Activated naive CD8-positive, alpha-beta T cell (primary cell): Measurements from ENCODE around the gene HCFC1R1.

ENCODE experiments used
- H3K27ac Mint-ChIP-seq: one replicate; pipeline ENCODE4 v1.8.0; 2021; ENCODE audit warnings: mixed read lengths
- H3K27me3 Mint-ChIP-seq: one replicate; pipeline ENCODE4 v1.8.0; 2021; ENCODE audit warnings: mixed read lengths
- H3K36me3 Mint-ChIP-seq: one replicate; pipeline ENCODE4 v1.8.0; 2021; ENCODE audit warnings: mixed read lengths
- H3K4me1 Mint-ChIP-seq: one replicate; pipeline ENCODE4 v1.8.0; 2021; ENCODE audit warnings: low read depth, mixed read lengths
- H3K4me3 Mint-ChIP-seq: one replicate; pipeline ENCODE4 v1.8.0; 2021; ENCODE audit warnings: mild to moderate bottlenecking, mixed read lengths
- H3K9me3 Mint-ChIP-seq: one replicate; pipeline ENCODE4 v1.8.0; 2021; ENCODE audit warnings: low read depth, mixed read lengths

HCFC1R1 gene

GRCh38 chr16:3030222-3031212 lies 6.8 kb upstream of the HCFC1R1 start:
- Mint-ChIP-seq H3K9me3 (no peaks in the 10 kb centered on the region), H3K4me1 (peaks cover 17% of the 10 kb centered on the region), H3K4me3 (peak overlapping the region; percentile 70), H3K36me3 (no peaks in the 10 kb centered on the region), H3K27ac (no peak overlapping the region), H3K27me3 (peaks cover 26% of the 10 kb centered on the region)

- H3K4me3 Mint-ChIP-seq, result peak overlapping the region; percentile 70
- peaks cover 17% of the 10 kb centered on the region for H3K4me1 Mint-ChIP-seq
- H3K36me3 Mint-ChIP-seq, result no peaks in the 10 kb centered on the region
- no peaks in the 10 kb centered on the region for H3K9me3 Mint-ChIP-seq
- no peak overlapping the region for H3K27ac Mint-ChIP-seq
- H3K27me3 Mint-ChIP-seq, result peaks cover 24% of the 10 kb centered on the region
Measured at GRCh38 chr16:3029491-3030221, 5.9 kb upstream of the HCFC1R1 start.

DNA sequence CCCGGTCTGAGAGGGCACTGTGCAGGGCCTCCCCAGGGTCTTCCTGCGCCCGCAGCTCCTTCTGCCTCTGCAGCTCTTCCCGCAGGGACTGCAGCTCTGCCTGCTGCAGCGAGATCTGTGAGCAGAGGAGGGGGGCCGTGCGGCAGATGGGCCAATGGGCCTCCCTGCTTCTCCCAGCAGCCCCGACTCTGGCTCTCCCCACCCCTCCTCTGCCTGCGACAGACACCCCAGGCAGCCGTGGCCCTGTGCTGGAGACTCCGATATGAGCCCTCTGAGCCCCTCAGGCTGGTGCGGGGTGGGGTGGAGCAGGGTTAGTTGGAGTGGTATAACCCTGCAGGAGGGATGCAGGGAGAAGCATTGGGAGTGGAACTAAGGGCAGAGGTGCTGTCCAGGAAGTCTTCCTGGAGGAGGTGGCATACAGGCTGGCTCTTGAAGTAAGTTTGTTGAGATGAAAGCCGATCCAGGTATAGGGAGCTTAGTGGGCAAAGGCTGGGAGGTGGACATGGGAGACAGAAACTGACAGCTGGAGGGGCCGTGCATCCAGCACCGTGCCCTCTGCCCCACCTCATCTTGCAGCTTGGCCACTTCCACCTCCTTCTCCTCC lies 5.1 kb upstream of the HCFC1R1 start:
- no peaks in the 10 kb centered on the region for H3K36me3 Mint-ChIP-seq

GRCh38 chr16:3027983-3028715 lies 4.4 kb upstream of the HCFC1R1 start:
- H3K27ac Mint-ChIP-seq, result no peak overlapping the region
- H3K9me3 Mint-ChIP-seq, result no peaks in the 10 kb centered on the region
- no peaks in the 10 kb centered on the region for H3K36me3 Mint-ChIP-seq
- peaks cover 14% of the 10 kb centered on the region for H3K27me3 Mint-ChIP-seq
- no peak overlapping the region for H3K4me3 Mint-ChIP-seq
- peaks cover 24% of the 10 kb centered on the region for H3K4me1 Mint-ChIP-seq

More for the DNA sequence above, 5.1 kb upstream of the HCFC1R1 start:
- Mint-ChIP-seq H3K4me1 (peaks cover 23% of the 10 kb centered on the region), H3K27ac (no peak overlapping the region), H3K27me3 (peaks cover 21% of the 10 kb centered on the region), H3K9me3 (no peaks in the 10 kb centered on the region), H3K4me3 (peak overlapping the region; percentile 53)

- H3K27ac Mint-ChIP-seq, result no peak overlapping the region
- H3K27me3 Mint-ChIP-seq, result peaks cover 9% of the 10 kb centered on the region
- peaks cover 31% of the 10 kb centered on the region for H3K4me1 Mint-ChIP-seq
- H3K9me3 Mint-ChIP-seq, result no peaks in the 10 kb centered on the region
- no peaks in the 10 kb centered on the region for H3K36me3 Mint-ChIP-seq
- no peak overlapping the region for H3K4me3 Mint-ChIP-seq
Measured at GRCh38 chr16:3027489-3027795, 3.7 kb upstream of the HCFC1R1 start.

DNA sequence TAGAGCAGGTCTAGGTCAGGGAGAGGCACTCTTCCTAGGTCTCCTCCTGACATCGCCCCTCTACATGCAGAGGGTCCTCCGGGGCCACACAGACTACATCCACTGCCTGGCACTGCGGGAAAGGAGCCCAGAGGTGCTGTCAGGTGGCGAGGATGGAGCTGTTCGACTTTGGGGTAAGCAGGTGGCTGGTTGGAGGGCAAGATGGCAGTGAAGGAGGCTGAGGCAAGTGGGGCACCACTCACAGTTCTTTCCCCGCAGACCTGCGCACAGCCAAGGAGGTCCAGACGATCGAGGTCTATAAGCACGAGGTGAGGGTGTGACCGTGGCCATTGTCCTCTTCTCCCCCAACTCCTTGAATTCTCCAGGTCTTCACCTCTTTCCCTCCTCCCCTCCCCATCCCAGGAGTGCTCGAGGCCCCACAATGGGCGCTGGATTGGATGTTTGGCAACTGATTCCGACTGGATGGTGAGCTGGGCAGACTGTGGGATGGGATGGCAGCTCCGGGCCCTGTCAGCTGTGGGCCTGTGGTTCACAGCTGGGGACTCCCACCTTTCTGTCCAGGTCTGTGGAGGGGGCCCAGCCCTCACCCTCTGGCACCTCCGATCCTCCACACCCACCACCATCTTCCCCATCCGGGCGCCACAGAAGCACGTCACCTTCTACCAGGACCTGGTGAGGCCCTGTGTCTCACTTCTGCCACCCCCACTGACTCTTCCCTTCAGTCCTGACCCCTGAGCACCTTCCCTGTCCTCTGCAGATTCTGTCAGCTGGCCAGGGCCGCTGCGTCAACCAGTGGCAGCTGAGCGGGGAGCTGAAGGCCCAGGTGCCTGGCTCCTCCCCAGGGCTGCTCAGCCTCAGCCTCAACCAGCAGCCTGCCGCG lies 3.1 kb upstream of the HCFC1R1 start:
- no peaks in the 10 kb centered on the region for H3K9me3 Mint-ChIP-seq
- peaks cover 6% of the 10 kb centered on the region for H3K27me3 Mint-ChIP-seq
- H3K27ac Mint-ChIP-seq, result no peak overlapping the region
- H3K4me3 Mint-ChIP-seq, result no peak overlapping the region
- H3K36me3 Mint-ChIP-seq, result no peaks in the 10 kb centered on the region
- peaks cover 37% of the 10 kb centered on the region for H3K4me1 Mint-ChIP-seq

DNA sequence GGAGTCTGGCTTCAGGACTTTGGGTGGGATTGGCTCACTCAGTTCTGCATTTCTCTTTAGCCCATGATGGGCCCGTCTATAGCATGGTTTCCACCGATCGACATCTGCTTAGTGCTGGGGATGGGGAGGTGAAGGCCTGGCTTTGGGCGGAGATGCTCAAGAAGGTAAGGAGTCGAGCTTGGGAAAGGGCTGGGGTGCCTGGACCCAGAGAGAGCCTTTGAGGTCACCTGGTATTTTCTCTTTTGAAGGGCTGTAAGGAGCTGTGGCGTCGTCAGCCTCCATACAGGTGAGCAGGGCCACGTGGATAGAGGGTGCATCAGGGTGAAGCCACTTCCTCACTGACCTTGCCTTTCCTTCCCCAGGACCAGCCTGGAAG lies 2.2 kb upstream of the HCFC1R1 start:
- Mint-ChIP-seq H3K36me3 (no peaks in the 10 kb centered on the region), H3K4me3 (no peak overlapping the region), H3K27ac (no peak overlapping the region), H3K4me1 (peaks cover 45% of the 10 kb centered on the region), H3K9me3 (no peaks in the 10 kb centered on the region), H3K27me3 (peaks cover 6% of the 10 kb centered on the region)

- Mint-ChIP-seq H3K36me3 (no peaks in the 10 kb centered on the region), H3K27me3 (peaks cover 6% of the 10 kb centered on the region), H3K4me1 (peaks cover 48% of the 10 kb centered on the region), H3K27ac (no peak overlapping the region), H3K4me3 (peak overlapping the region; percentile 5), H3K9me3 (no peaks in the 10 kb centered on the region)
Measured at GRCh38 chr16:3025032-3026002, 1.6 kb upstream of the HCFC1R1 start.

GRCh38 chr16:3023415-3023668 lies 400 bp downstream of the HCFC1R1 start:
- Mint-ChIP-seq H3K36me3 (no peaks in the 10 kb centered on the region), H3K4me1 (peaks cover 43% of the 10 kb centered on the region), H3K27me3 (no peaks in the 10 kb centered on the region), H3K9me3 (no peaks in the 10 kb centered on the region), H3K4me3 (peak overlapping the region; percentile 87), H3K27ac (peak overlapping the region; percentile 96)

GRCh38 chr16:3022684-3023414 lies 893 bp downstream of the HCFC1R1 start:
- Mint-ChIP-seq H3K36me3 (no peaks in the 10 kb centered on the region), H3K4me1 (peaks cover 45% of the 10 kb centered on the region), H3K27me3 (no peaks in the 10 kb centered on the region)

DNA sequence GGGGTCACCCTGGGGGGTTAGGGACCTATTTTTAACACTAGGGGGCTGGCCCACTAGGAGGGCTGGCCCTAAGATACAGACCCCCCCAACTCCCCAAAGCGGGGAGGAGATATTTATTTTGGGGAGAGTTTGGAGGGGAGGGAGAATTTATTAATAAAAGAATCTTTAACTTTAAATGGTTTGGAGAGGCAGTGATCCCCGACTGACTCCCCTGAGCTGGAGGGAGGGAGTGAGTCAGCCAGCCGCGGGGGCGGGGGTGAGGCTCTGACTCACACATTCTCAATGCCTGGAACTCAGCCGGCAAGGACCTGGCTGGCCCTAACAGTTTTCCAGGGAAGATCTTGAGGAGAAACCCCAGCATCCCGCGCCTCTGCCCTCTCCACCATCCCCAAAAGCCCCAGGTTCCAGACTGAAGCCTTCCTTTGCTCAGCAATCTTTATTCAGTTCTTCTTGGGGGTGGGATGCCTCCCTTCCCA lies 1.5 kb downstream of the HCFC1R1 start:
- Mint-ChIP-seq H3K27me3 (no peaks in the 10 kb centered on the region), H3K4me1 (peaks cover 45% of the 10 kb centered on the region), H3K27ac (peak overlapping the region; percentile 96), H3K4me3 (peak overlapping the region; percentile 87), H3K36me3 (no peaks in the 10 kb centered on the region), H3K9me3 (no peaks in the 10 kb centered on the region)

More at GRCh38 chr16:3022684-3023414, 893 bp downstream of the HCFC1R1 start:
- peak overlapping the region; percentile 87 for H3K4me3 Mint-ChIP-seq
- peak overlapping the region; percentile 96 for H3K27ac Mint-ChIP-seq
- no peaks in the 10 kb centered on the region for H3K9me3 Mint-ChIP-seq

DNA sequence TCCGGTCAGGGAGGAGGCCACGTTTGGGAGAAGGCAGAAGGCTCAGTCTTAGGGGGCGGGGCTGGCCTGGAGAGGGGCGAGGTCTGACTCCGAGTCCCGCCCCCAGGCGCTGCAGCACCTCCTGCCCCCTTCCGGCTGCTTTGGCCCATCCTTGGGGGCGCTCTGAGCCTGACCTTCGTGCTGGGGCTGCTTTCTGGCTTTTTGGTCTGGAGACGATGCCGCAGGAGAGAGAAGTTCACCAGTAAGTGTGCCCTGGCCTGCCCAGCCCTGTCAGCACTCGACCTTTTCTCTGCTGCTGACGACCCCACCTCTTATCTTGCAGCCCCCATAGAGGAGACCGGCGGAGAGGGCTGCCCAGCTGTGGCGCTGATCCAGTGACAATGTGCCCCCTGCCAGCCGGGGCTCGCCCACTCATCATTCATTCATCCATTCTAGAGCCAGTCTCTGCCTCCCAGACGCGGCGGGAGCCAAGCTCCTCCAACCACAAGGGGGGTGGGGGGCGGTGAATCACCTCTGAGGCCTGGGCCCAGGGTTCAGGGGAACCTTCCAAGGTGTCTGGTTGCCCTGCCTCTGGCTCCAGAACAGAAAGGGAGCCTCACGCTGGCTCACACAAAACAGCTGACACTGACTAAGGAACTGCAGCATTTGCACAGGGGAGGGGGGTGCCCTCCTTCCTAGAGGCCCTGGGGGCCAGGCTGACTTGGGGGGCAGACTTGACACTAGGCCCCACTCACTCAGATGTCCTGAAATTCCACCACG lies 2.1 kb downstream of the HCFC1R1 start:
- H3K9me3 Mint-ChIP-seq, result no peaks in the 10 kb centered on the region
- no peaks in the 10 kb centered on the region for H3K27me3 Mint-ChIP-seq
- H3K4me3 Mint-ChIP-seq, result peak overlapping the region; percentile 87
- H3K4me1 Mint-ChIP-seq, result peaks cover 45% of the 10 kb centered on the region
- H3K27ac Mint-ChIP-seq, result peak overlapping the region; percentile 96
- H3K36me3 Mint-ChIP-seq, result no peaks in the 10 kb centered on the region
